HG03571 (cell line): ENCODE results near the gene ODF2L.

ENCODE experiments used
- ATAC-seq: cut with Tn5 transposase; IDR thresholded peaks from one replicate; pipeline ENCODE4 v1.9.1; 2021; ENCODE audit not compliant: unreplicated experiment

ODF2L gene

DNA sequence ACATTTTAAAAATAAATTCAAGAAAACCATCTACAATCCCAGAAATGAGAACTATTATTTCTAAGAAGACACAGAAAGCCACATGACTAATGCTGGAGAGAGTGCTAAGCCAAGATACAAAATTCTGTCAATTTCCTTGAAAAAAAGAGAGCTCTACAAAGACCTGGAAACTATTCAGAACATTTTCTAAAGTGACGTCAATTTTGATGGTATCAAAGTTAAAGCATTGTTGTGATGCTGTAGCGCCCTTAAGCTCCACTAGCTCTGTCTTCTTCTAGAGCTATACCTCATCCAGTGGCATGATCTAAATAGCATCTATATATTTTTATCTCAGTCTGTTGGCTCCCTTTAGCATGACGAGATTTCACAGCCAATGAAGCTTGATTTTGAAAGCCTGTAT is 73.9 kb downstream of the ODF2L start:
- no peak for ATAC-seq

DNA sequence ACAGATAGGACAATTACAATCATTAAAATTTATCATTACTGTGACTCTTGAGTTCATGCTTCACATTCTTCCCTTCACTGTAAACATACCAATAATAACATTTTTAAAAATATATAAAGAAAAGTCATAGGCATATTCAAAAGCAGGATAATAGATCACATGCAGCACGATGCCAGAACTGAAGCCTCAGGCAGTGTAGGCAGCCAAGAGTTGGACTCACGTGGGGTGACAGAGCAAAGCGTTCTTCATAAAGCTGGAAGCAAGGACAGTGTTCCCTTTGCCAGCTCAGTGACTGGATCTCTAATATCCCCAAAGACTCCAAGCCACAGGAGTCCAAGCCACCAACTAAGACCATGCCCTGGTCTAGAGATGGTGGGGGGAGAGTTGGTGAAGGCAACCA is 77.7 kb downstream of the ODF2L start:
- ATAC-seq, result no peak

GRCh38 chr1:86317926-86318325 is 78.2 kb downstream of the ODF2L start:
- ATAC-seq, result no peak

DNA sequence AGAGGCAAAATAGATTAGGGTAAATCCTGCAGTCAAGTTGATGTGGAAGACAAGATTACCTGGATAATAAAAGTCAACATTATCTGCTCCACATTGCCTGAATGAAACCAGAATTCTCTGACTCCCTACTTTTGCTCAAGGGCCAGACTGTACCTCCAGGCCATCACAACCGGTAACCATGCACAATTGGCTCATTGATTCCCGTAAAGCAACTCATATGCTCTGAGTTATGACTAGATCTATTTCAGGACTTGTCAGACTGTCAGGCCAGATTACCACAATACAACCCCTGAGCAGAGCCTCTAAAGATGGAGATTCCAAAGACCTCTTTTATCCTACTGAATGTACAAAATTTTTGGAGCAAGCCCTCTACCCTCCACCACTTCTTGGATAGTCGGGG is 90.4 kb downstream of the ODF2L start:
- no peak for ATAC-seq

DNA sequence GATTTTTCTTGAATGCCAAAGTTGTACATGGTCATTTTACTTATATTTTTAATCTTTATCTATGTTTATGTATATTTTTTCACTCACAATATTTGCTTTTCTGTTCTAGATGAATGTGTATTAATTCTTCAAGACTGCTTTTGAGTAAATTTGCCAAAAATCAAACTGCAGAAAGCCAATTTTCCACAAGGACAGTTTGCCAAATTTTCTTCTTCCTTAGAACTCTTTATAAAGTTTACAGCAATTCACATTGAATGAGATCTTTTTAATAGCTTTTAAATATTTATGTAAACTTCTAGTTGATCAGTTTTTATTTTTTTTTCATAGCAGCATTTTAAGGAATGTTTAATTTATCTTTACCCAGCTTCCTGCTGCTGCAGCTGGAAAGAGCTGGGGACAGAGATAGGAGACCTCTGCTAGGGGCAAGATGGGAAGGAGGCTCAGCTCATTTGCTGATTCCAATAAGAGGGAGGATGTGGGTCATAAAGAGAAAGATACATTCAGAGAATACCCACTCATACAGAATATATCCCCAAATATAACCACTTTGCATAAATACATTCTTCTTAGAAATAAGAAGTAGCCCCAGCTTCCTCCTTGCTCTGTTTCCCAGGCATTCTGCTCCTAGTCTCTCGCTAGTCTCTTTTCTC is 93.0 kb downstream of the ODF2L start:
- no peak for ATAC-seq
